GM21381 (cell line): ENCODE results near the gene RIMBP2.
"Not testable (repeated sequence)": the region's sequence is repeated elsewhere in the genome, so short reads cannot be mapped to it uniquely, and the experiment has no call there.

Experiments used
- ATAC-seq: cut with Tn5 transposase; IDR thresholded peaks from one replicate; pipeline ENCODE4 v1.9.1; 2021; ENCODE audit warnings: mild to moderate bottlenecking, moderate library complexity; ENCODE audit not compliant: unreplicated experiment

RIMBP2 gene, protein sequence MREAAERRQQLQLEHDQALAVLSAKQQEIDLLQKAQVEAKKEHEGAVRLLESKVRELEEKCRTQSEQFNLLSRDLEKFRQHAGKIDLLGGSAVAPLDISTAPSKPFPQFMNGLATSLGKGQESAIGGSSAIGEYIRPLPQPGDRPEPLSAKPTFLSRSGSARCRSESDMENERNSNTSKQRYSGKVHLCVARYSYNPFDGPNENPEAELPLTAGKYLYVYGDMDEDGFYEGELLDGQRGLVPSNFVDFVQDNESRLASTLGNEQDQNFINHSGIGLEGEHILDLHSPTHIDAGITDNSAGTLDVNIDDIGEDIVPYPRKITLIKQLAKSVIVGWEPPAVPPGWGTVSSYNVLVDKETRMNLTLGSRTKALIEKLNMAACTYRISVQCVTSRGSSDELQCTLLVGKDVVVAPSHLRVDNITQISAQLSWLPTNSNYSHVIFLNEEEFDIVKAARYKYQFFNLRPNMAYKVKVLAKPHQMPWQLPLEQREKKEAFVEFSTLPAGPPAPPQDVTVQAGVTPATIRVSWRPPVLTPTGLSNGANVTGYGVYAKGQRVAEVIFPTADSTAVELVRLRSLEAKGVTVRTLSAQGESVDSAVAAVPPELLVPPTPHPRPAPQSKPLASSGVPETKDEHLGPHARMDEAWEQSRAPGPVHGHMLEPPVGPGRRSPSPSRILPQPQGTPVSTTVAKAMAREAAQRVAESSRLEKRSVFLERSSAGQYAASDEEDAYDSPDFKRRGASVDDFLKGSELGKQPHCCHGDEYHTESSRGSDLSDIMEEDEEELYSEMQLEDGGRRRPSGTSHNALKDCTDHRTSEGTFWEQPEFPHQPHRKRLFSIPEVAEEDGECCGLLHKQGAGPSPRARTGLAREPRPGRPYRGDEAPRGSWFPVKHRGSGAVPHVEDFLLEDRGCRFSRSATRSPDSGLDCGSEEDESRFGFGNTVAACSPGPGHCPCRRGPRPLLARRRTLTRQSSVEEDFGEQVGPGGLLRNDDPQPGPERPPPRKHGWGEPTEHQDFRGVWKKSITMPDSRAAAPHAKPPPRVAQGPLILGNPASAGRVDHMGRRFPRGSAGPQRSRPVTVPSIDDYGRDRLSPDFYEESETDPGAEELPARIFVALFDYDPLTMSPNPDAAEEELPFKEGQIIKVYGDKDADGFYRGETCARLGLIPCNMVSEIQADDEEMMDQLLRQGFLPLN (N-terminal part only)

DNA sequence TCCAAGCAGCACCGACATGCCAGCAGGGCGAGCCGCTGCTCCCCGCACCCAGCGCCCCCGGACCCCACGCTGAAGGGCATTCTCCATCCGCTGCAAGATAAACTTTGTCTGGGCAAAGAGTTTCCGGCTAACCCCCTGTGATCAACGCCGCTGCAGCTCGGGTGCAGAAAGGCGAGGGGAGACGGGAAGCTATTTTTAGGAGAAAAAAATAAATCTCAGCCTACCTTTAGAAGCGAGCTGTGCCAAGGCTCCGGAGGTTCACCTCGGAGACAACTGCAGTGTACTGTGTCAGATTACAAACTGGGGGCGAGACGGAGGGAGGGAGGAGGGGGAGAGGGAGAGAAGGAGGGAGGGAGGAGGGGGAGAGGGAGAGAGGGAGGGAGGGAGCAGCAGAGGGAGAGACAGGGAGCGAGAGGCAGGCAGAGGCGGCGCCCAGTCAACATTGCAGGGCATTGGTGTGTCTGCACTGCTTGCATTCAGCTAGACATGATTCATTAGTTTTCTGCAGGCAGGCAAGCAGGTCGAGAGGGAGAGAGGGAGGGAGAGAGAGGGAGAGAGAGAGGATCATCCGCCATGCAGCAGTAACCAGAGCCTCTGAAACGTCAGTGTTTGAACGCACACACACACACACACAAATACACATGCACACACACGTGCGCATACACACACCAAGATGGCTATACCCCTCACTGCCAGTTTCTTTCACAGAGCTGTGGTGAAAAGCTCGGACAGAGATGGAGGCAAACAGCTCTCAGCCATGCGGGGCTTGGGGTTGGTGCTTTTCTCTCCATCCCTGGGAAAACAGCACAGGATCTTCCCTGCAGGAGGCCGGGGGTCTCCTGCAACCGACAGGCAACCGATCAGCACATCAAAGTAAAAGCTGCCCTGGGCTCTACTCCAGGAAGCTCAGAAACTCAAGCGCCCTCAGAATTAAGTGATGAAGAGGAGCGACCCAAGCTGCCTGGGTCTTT lies at the start of gene RIMBP2:
Gene RIMBP2 (minus strand): TSS at position 302 of the 971 bp plus-strand sequence. CDS start 237,286 bp downstream, outside the sequence.
- no peak for ATAC-seq

DNA sequence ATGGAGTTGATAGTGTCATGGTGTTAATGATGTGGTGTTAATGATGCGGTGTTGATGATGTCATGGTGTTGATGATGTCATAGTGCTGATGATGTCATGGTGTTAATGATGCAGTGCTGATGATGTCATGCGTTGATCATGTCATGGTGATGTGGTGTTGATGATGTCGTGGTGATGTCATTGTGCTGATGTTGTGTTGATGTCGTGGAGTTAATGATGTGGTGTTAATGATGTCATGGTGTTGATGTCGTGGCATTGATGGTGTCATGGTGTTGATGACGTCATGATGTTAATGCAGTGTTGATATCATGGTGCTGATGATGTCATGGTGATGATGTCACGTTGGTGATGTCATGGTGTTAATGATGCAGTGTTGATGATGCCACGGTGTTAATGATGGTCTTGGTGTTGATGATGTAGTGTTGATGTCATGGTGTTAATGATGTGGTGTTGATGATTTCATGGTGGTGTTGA lies 49.1 kb upstream of the RIMBP2 start:
- no peak for ATAC-seq

DNA sequence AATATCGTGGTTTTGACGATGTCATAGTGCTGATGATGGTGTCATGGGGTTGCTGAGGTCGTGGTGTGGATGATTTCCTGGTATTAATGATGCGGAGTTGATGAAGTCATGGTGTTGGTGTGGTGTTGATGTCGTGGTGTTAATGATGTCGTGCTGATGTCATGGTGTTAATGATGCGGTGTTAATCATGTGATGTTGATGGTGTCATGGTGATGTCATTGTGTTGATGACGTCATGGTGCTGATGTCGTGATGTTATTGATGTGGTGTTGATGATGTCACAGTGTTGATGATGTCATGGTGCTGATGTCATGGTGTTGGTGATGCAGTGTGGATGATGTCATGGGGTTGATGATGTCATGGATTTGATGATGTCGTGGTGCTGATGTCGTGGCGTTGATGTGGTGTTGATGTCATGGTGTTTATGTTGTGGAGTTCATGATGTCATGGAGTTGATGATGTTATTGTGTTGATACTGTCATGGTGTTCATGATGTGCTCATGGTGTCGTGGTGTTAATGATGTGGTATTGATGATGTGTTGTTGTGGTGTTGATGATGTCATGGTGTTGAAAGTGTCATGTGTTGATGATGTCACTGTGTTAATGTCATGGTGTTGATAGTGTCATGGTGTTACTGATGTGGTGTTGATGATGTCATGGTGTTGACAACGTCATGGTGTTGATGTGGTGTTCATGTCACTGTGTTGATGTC lies 48.5 kb upstream of the RIMBP2 start:
- no peak for ATAC-seq

DNA sequence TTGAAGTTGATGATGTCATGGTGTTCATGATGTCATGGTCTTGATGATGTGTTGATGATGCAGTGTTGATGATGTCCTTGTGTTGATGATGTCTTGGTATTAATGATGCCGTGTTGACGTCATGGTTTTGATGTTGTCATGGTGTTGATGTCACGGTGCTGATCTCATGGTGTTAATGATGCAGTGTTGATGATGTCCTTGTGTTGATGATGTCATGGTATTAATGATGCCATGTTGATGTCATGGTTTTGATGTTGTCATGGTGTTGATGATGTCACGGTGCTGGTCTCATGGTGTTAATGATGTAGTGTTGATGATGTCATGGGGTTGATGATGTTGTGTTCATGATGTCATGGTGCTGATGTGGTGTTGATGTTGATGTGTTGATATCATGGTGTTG lies 48.0 kb upstream of the RIMBP2 start:
- no peak for ATAC-seq

DNA sequence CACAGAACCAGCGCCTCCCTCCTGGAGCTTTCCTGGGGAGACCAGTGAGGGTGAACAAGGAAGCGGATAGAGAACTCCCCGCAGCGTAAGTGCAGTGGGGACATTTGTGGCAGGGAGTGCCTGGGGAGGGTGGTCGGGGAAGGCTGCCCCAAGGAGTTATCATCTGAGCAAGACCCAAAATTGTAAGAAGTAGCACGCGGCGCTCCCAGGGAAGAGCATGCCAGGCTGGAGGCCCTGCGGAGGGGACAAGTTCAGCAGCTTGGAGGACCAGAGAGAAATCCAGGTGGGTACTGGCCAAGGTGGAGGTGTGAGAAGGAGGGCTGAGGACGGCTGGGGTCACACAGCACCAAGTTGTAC lies 46.2 kb upstream of the RIMBP2 start:
- no peak for ATAC-seq

DNA sequence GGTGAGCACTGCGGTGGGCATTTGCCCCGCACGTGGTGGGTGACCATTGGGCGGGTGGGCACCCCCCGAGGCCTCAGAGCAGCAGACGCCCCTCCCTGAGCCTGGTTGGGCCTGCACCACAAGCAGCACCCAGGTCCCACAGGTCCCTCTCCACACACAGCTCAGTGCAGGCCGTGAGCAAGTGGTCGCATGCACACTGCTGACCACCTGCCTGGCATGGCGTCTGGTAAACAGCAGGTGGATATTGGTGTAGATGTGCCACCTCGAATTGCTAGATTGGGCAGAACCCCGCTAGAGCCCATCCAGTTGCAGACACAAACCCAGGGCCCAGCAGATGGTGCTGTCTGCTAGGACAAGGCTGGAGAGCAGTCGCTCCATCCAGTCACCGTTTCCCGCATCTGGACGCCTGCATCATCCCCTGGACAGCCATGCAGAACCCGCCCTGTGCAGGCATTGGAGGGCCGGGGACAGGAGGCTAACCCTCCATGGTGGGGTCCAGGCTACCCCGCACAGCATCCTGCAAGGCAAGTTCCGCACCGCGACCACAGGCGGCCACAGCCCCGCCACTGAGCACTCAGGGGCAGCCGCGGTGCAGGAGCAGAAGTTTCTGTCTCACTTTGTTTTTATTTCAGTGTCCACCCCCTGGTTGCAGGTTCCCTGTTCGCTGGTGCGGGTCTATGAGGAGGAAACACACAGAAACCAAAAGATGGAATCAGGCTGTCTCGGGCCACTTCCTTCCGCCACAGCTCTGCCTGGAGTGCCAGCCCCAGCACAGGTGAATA lies 45.6 kb upstream of the RIMBP2 start:
- ATAC-seq = peak; percentile 60

DNA sequence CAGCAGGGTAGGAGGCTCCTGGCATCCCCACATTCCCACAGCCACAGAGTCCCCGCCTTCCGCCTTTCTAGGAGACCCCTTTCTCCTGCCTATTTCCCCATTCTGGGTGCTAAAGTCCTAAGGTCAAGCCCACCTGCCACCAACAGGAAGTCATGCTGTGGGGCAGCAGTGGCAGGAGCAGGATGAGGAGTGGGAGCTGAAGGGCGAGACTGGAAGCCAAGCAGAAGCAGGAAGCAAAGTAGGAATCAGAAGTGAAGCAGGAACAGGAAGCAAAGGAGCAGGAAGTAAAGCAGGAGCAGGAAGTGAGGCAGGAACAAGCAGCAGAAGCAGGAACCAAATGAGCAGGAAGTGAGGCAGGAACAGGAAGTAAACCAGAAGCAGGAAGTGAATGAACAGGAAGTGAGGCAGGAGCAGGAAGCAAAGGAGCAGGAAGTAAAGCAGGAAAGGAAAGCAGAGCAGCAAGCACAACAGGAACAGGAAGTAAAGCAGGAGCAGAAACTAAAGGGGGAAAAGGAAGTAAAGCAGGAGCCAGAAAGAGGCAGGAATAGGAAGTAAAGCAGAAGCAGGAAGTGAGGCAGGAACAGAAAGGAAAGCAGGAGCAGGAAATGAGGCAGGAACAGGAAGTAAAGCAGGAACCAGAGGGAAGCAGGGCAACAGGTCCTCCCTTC lies 38.3 kb upstream of the RIMBP2 start:
- no peak for ATAC-seq

DNA sequence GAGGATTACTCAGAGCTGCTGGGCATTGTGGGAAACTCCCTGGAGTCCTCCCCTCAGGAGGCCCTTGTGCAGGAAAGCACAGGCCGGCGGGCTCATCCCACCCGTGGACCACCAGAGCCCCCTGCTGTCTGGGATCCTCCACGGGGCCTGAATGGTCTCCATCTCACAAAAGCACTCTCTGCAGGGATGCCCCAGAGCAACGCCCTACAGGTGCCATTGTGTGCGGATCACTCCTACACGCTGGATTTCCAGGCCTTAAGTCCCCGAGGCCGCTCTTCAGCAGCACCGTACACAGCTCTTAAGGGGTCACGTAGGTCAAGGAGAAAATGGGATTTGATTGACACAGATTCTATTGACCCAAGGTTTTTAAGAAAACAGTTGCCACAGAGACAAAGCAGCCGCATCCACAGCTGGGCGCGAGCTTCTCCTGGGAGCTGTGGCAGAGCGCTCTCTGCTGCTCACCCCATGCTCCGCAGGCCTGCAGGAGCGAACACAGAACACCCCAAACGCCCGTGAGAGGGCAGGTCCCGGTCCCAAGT lies 36.7 kb upstream of the RIMBP2 start:
- no peak for ATAC-seq

DNA sequence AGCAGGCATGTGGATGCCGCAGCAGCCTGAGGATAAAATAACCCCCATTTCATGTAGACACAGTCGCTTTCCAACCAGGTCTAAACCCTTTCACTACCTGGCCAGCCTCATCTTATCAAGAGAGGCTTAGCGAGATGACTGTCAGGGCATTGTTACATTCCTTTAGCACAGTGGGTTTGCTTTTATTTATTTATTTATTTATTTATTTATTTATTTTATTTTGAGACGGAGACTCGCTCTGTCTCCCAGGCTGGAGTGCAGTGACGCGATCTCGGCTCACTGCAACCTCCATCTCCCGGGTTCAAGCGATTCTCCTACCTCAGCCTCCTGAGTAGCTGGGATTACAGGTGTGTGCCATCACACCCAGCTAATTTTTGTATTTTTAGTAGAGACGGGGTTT lies 35.9 kb upstream of the RIMBP2 start:
- not testable (repeated sequence) for ATAC-seq

DNA sequence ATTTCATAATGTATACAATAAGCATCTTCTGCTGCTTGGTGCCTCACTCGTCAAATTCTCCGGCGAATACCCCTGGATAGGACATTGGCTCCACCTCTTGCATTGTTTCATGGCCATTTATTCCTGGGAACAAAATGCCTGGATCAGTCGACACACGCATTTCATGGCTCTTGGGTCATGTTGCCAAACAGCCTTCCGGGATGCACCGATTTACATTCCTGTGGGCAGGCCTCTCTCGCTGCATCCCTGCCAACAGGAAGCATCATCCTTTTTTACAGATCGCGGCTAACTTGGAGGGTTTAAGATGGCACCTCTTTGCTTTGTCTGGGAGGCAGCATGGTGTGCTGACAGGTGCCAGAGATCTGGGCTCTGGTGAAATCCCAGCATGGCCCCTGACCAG lies 32.7 kb upstream of the RIMBP2 start:
- no peak for ATAC-seq

DNA sequence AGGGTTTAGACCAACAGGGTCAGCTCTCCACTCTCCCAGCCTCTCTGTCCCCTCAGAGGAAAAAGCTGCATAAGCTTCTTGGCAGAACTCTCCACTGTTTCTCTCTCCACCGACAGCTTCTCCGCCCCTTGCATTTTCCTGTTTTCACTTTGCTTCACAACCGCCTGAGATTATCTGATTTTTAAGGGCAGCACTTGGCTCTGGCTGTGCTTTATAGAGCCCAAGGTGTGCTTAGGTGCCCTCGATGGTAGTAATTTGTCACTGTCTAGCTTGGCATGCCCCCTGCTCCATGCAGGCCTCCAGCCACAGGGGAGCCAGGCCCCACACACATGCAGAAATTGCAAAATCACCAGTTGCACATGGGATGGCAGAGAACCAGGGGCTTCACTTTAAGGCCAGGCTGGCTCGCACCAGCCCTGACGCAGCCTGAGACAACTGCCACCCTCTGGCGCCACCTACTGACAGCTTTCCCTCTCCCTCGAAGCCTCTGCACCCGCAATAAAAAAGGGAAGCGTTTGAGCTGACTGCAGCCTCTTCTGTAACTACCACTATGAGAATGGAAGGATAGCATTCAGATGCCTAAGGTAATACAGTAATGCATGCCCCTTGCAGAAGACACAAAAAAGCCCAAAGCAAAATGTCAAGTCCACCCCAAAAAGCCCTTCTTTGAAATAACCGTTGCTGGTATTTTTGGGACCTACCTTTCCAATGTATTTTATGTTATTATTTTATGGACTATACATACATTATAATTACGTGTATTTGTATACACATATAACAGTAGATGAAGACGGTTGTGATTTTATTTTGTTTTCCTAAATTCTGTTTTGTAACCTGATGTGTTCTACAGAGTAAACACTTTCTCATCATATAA lies 32.0 kb upstream of the RIMBP2 start:
- peak; percentile 94 for ATAC-seq

DNA sequence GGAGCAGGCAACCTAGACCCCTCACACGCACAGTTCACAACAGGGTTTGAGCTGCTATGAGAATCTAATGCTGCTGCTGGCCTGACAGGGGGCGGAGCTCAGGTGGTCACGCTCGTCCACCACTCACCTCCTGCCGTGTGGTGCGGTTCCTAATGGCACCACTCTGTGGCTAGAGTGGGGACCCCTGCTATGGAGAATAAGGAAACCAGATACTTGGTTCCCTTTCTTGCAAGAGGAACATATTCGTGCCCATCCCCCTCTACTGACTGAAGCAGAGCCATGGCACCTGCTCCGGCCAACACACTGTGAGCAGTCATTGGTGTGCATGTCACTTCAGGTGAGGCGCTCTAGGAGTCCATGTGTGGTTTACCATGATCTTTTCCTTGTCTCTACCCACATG lies 30.4 kb upstream of the RIMBP2 start:
- ATAC-seq = no peak

DNA sequence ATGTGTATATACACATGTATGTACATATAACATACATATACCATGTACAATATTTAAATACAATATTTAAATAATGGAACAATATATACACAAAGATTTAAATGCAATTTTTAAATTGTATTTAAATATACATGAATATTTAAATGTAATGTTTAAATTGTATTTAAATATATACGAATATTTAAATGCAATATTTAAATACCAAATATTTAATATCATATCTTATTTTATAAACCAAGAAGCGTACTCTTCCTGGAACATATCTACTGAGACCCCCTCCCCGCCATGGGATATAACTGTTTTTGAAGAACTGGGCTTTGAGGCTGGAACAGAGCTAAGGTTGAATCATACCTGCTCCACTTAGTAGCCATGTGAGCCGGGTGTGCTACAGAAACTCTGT lies 29.8 kb upstream of the RIMBP2 start:
- ATAC-seq = no peak

DNA sequence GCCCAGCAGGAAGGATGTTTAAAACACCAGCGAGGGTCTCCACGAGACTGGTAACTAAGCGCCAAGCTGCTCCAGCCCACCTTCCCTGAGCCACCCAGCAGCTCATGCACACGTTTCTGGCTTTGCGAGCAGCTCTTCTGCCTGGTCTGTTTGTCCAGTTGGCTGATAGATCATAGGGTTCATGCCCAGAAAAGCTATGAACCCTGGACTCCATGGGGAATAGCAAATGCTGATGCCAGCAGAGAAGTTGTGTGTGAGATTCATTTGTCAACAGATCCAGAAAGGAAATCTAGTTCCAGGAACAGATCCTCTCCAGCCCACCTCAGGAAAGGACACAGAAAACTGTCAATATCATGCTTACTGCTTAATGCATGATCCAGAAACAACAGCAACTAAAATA lies 28.2 kb upstream of the RIMBP2 start:
- ATAC-seq = no peak

DNA sequence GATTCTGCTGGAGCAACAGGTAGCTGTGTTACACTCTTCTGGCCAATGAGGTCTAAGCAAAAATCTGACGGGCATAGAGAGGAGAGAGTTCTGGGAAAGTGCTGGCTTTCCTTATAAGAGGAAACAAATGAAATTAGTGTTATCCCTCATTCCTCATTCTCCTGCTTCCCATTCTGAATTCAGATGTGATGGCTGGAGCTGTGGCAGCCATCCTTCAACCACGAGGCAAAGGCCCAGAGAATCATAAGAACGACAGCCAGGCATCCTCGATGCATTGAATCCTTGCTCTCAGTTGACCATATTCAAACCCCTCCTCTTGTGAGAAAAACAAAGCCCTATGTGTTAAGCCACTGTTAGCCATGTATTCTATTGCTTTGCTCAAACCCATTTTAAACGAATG lies 27.5 kb upstream of the RIMBP2 start:
- ATAC-seq = no peak

DNA sequence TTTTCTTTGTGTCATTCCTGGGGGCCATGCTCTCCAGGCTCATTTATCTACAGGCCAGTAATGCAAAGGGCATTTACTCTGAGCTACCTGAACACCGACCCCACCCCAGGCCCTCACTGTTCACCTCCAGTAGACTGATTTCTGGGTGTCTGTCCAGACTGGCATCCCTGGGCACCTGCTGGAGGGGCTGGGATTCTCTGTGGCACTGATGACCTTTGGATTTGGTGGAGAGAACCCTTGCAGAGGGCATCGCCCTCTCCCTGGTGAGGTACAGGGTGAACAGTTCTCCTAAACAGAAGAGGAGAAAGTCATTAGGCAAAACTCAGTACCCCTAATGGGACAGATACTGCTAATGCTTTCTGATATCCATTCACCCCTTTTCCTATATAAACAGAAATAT lies 27.1 kb upstream of the RIMBP2 start:
- no peak for ATAC-seq

DNA sequence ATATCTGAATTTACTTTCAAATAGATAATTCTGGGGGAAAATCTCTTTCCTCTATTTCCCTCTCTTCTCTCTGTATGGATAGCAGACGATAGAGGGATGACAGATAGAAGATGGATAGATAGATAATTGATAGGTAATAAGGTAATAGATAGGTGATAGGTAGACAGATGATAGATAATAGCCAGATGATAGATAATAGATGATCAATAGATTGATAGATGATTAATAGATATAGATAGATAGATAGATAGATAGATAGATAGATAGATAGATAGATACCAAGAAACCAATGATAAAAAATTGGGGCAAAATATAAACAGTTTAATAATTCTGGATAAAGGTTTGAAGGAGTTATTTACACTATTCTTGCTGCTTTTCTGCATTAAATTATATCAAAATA lies 26.6 kb upstream of the RIMBP2 start:
- no peak for ATAC-seq
